ENCODE measurements around the gene CACNA1E. TPM values are rescaled to one million over a fixed set of nuclear protein-coding genes. Genes with fewer than 3 reads are reported as not detected.
A peak's percentile ranks its signal among the peaks of the same experiment; 100 is the strongest.

CACNA1E gene
- total and polyA plus RNA-seq, 2 of the 13 experiments (the other 11 are each of a cell fraction or from before 2014, with no cell fraction given), result not detected

DNA sequence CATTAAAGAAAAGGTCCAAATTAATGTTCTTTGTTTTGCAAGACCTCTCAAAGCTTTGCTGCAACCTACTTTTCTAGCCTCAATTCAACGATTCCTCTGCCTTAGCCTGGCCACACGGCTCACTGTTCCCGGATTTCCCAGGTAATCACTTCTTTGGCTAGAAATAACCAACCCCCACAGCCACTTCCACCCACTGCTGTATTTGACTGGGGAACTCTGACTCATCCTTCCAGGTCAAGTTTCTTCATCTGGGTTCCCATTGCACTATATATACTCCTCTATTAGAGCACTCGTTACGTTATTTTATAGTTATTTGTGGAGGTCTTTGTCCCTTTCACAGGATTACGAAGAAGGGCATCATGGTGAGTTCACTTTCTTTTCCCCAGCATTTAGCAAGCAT is 185.9 kb downstream of the CACNA1E start:
- Histone ChIP-seq H3K4me3 (replicated peaks in 1 of 3; ENCODE audit: insufficient read depth in 1 of 3, low read depth in 2 of 3, low read length in 3 of 3) (no peak overlapping the region), H3K9me3 (ENCODE audit: low read length) (no peaks in the 10 kb centered on the region), H3K9ac (ENCODE audit: insufficient read depth, low read depth, low read length) (no peak overlapping the region), H3K4me2 (ENCODE audit: low read depth, low read length) (no peak overlapping the region), H4K20me1 (ENCODE audit: insufficient read depth, low read length) (no peaks in the 10 kb centered on the region), H3K36me3 (replicated peaks in 1 of 2; ENCODE audit: control insufficient read depth in 1 of 2, insufficient read depth in 2 of 2, low read length in 2 of 2) (no peaks in the 10 kb centered on the region), H3K27ac (ENCODE audit: extremely low read length, insufficient read depth, low read length) (no peak overlapping the region), H3K79me2 (ENCODE audit: insufficient read depth, low read length) (no peaks in the 10 kb centered on the region), H3K27me3 (ENCODE audit: control insufficient read depth in 1 of 2, insufficient read depth in 2 of 2, low read length in 2 of 2) (peaks cover 0 to 2% of the 10 kb centered on the region in 2 experiments; a peak in 1 of 5 replicates), H3K4me1 (ENCODE audit: insufficient read depth, low read length) (no peaks in the 10 kb centered on the region), H2AFZ (ENCODE audit: low read length) (no peak overlapping the region)
- DNase-seq (ENCODE audit: low spot score) (no peak), ATAC-seq (no peak), FAIRE-seq (no peak)
- under 1% methylated on average over 6 of the region's 6 CpGs for WGBS (ENCODE audit: low lambda C conversion rate)
- intact Hi-C loops (cut with micrococcal nuclease; ENCODE audit: unreplicated experiment), result no loop called here
- CTCF ChIA-PET (ENCODE audit: low intra/inter-chr PET ratio, low total read pairs), result no interaction called here
- POLR2A ChIA-PET, result no interaction called here
- in situ Hi-C loops (cut with HindIII; ENCODE audit: extremely low pct_ligation_motif_present, low pct_unique_long_range_greater_than_20kb), result no loop called here
- BruUV-seq (replicated peaks), result no TSS peak
- no peak for TF ChIP-seq ZNF430 (CRISPR knock-in tag; IDR thresholded peaks at IDR 0.05)
- TF ChIP-seq FOSL2 (CRISPR knock-in tag; IDR thresholded peaks at IDR 0.05), result peak; percentile 66
- TF ChIP-seq, protein P1, sequence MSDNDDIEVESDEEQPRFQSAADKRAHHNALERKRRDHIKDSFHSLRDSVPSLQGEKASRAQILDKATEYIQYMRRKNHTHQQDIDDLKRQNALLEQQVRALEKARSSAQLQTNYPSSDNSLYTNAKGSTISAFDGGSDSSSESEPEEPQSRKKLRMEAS (IDR thresholded peaks at IDR 0.05), result no peak

DNA sequence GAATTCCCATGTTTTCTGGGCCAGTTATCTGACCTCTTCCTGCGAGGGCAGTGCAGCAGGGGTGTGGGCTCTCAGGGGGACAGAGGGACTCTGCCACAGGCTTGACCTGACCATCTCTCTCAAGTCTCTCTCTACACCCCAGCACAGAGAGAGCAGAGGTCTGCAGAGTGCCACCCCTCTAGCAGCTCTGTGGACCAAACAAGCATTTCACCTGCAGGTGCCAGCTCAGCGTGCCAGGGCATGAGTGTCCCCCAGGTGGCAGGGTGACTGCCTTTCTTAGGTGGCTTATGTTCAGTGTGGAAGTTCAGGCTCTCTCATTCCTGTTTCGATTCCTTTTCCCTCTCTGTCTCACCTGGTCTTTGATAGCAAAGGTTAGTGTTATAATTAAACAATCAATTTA is 191.3 kb downstream of the CACNA1E start:
- no peak overlapping the region for H3K9ac ChIP-seq (ENCODE audit: insufficient read depth, low read depth, low read length)
- 0% methylated on average over 2 of the region's 3 CpGs for WGBS (ENCODE audit: low lambda C conversion rate)
- in situ Hi-C loops (cut with HindIII; ENCODE audit: extremely low pct_ligation_motif_present, low pct_unique_long_range_greater_than_20kb) (loop anchor here (5.0 kb wide), 1 partner anchor 197 kb away; no protein-coding TSS in a partner anchor), intact Hi-C loops (cut with micrococcal nuclease; ENCODE audit: unreplicated experiment) (no loop called here)
- no peaks in the 10 kb centered on the region for H3K36me3 ChIP-seq (replicated peaks in 1 of 2; ENCODE audit: control insufficient read depth in 1 of 2, insufficient read depth in 2 of 2, low read length in 2 of 2)
- ATAC-seq (no peak), FAIRE-seq (no peak), DNase-seq (ENCODE audit: low spot score) (no peak)
- H3K27ac ChIP-seq (ENCODE audit: extremely low read length, insufficient read depth, low read length), result no peak overlapping the region
- H3K27me3 ChIP-seq (ENCODE audit: control insufficient read depth in 1 of 2, insufficient read depth in 2 of 2, low read length in 2 of 2), result peaks cover 0 to 2% of the 10 kb centered on the region in 2 experiments; a peak in 1 of 5 replicates
- no peak overlapping the region for H3K4me2 ChIP-seq (ENCODE audit: low read depth, low read length)
- H4K20me1 ChIP-seq (ENCODE audit: insufficient read depth, low read length), result no peaks in the 10 kb centered on the region
- CTCF ChIA-PET (ENCODE audit: low intra/inter-chr PET ratio, low total read pairs), result no interaction called here
- no peak overlapping the region for H2AFZ ChIP-seq (ENCODE audit: low read length)
- POLR2A ChIA-PET, result no interaction called here
- BruUV-seq (replicated peaks), result no TSS peak
- H3K4me1 ChIP-seq (ENCODE audit: insufficient read depth, low read length), result no peaks in the 10 kb centered on the region
- H3K9me3 ChIP-seq (ENCODE audit: low read length), result no peaks in the 10 kb centered on the region
- H3K79me2 ChIP-seq (ENCODE audit: insufficient read depth, low read length), result no peaks in the 10 kb centered on the region
- no peak overlapping the region for H3K4me3 ChIP-seq (replicated peaks in 1 of 3; ENCODE audit: insufficient read depth in 1 of 3, low read depth in 2 of 3, low read length in 3 of 3)
- TF ChIP-seq, protein P2, sequence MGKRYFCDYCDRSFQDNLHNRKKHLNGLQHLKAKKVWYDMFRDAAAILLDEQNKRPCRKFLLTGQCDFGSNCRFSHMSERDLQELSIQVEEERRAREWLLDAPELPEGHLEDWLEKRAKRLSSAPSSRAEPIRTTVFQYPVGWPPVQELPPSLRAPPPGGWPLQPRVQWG (CRISPR knock-in tag; IDR thresholded peaks at IDR 0.05; ENCODE audit: borderline replicate concordance, low read depth), result no peak
- no peak for TF ChIP-seq PHF21A (CRISPR knock-in tag; IDR thresholded peaks at IDR 0.05)
- TF ChIP-seq SAP130 (CRISPR knock-in tag; IDR thresholded peaks at IDR 0.05; ENCODE audit: low read depth), result no peak
- no peak for TF ChIP-seq SOX5 (CRISPR knock-in tag; IDR thresholded peaks at IDR 0.05; ENCODE audit: borderline replicate concordance)
- TF ChIP-seq MAF1 (CRISPR knock-in tag; IDR thresholded peaks at IDR 0.05; ENCODE audit: borderline replicate concordance), result no peak
- TF ChIP-seq ZFYVE20 (CRISPR knock-in tag; IDR thresholded peaks at IDR 0.05; ENCODE audit: borderline replicate concordance, low read depth), result no peak
- TF ChIP-seq ZNF709 (CRISPR knock-in tag; IDR thresholded peaks at IDR 0.05), result no peak
- TF ChIP-seq, protein P3, sequence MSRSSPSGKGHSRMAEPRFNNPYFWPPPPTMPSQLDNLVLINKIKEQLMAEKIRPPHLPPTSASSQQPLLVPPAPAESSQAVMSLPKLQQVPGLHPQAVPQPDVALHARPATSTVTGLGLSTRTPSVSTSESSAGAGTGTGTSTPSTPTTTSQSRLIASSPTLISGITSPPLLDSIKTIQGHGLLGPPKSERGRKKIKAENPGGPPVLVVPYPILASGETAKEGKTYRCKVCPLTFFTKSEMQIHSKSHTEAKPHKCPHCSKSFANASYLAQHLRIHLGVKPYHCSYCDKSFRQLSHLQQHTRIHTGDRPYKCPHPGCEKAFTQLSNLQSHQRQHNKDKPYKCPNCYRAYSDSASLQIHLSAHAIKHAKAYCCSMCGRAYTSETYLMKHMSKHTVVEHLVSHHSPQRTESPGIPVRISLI (CRISPR knock-in tag; IDR thresholded peaks at IDR 0.05; ENCODE audit: borderline replicate concordance), result no peak
- no peak for TF ChIP-seq SCMH1 (CRISPR knock-in tag; IDR thresholded peaks at IDR 0.05; ENCODE audit: borderline replicate concordance)
- TF ChIP-seq, protein P4, sequence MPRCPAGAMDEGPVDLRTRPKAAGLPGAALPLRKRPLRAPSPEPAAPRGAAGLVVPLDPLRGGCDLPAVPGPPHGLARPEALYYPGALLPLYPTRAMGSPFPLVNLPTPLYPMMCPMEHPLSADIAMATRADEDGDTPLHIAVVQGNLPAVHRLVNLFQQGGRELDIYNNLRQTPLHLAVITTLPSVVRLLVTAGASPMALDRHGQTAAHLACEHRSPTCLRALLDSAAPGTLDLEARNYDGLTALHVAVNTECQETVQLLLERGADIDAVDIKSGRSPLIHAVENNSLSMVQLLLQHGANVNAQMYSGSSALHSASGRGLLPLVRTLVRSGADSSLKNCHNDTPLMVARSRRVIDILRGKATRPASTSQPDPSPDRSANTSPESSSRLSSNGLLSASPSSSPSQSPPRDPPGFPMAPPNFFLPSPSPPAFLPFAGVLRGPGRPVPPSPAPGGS (CRISPR knock-in tag; IDR thresholded peaks at IDR 0.05), result no peak
- no peak for TF ChIP-seq HNRNPK (IDR thresholded peaks at IDR 0.05; ENCODE audit: low read depth, low read length, poor library complexity, severe bottlenecking)
- TF ChIP-seq CEBPG (CRISPR knock-in tag; IDR thresholded peaks at IDR 0.05), result no peak
- no peak for TF ChIP-seq MLLT10 (CRISPR knock-in tag; IDR thresholded peaks at IDR 0.05)
- TF ChIP-seq SMAD9 (CRISPR knock-in tag; IDR thresholded peaks at IDR 0.05), result no peak
- no peak for TF ChIP-seq ATM (IDR thresholded peaks at IDR 0.05; ENCODE audit: borderline replicate concordance)
- TF ChIP-seq KDM1A (CRISPR knock-in tag; IDR thresholded peaks at IDR 0.05), result no peak

All from HepG2 (cell line).